Sigmoid colon (tissue), 7 donors: ENCODE results near the gene MEIOSIN. TPM values are rescaled to one million over a fixed set of nuclear protein-coding genes. Genes with fewer than 3 reads are reported as not detected.

Source experiments
- DNase-seq: peaks from one replicate; pipeline ENCODE4 v3.0.0-alpha.2; 2019
- H3K27ac ChIP-seq, 4 donors: fragments of 200-600 bp; sonication (generic); one replicate each; pipeline ENCODE4 v1.5.1; 2016 to 2019; ENCODE audit warnings: mild to moderate bottlenecking in 1 of 4
- H3K27me3 ChIP-seq, 3 donors: fragments of 200-600 bp; sonication (generic); one replicate each; pipeline ENCODE4 v1.5.1; 2019; ENCODE audit warnings: mild to moderate bottlenecking in 1 of 3
- H3K36me3 ChIP-seq, 4 donors: fragments of 200-600 bp; sonication (generic); one replicate each; pipeline ENCODE4 v1.5.1; 2016 to 2019
- H3K4me1 ChIP-seq, 4 donors: fragments of 200-600 bp; sonication (generic); one replicate each; pipeline ENCODE4 v1.5.1; 2017 to 2019
- H3K4me3 ChIP-seq, 4 donors: fragments of 200-600 bp; sonication (generic); one replicate each; pipeline ENCODE4 v1.5.1; 2017 to 2019; ENCODE audit warnings: mild to moderate bottlenecking in 2 of 4, moderate library complexity in 1 of 4
- H3K9me3 ChIP-seq, 4 donors: fragments of 200-600 bp in 3 of 4; sonication (generic) in 3 of 4; one replicate each; pipeline versions ENCODE4 v1.5.1 to v1.6.1; 2013 to 2019
- CTCF ChIP-seq, 4 experiments: fragments of 450-650 bp in 3 of 4; fragments of 200-600 bp in 1 of 4; IDR thresholded peaks; one replicate each; pipeline ENCODE4 v1.5.1; 2016 to 2019; ENCODE audit warnings: antibody characterized with exemption in 4 of 4, mild to moderate bottlenecking in 3 of 4, moderate library complexity in 2 of 4
- EP300 ChIP-seq, 4 donors: sonication (generic); formaldehyde crosslinking; IDR thresholded peaks; one replicate each; pipeline ENCODE4 v1.6.1; 2017; ENCODE audit warnings: antibody characterized with exemption in 4 of 4
- POLR2A ChIP-seq, 2 donors: fragments of 450-650 bp; IDR thresholded peaks; one replicate each; pipeline ENCODE4 v1.6.1; 2016; ENCODE audit warnings: antibody characterized with exemption in 2 of 2, mild to moderate bottlenecking in 2 of 2, moderate library complexity in 2 of 2
- POLR2AphosphoS5 ChIP-seq, 4 donors: sonication (generic); formaldehyde crosslinking; IDR thresholded peaks; one replicate each; pipeline ENCODE4 v1.6.1; 2017; ENCODE audit warnings: antibody characterized with exemption in 4 of 4
- WGBS, 2 donors: extraction: QIAGEN DNeasy Blood & Tissue Kit; methylation state at CpG; one replicate each; pipeline ENCODE4 v1.1.7; 2013; 5-methylcytosine and 5-hydroxymethylcytosine counted together
- intact Hi-C: fragments of 100-400 bp; cut with DNase I; formaldehyde crosslinking; loops from one replicate; pipeline ENCODE4 v1.15.1; 2023
- polyA plus RNA-seq, 3 donors: library from polyadenylated mRNA; stranded (reverse); fragments of 200-250 nt; gene quantifications; one replicate each; pipeline ENCODE4 v1.2.3, GENCODE V29; 2013
- total RNA-seq, 4 donors: library from RNA; depleted of rRNA; stranded (reverse); fragments of >200 nt; gene quantifications; one replicate each; pipeline ENCODE4 v1.1.0, GENCODE V29; 2016
- donor health status: healthy with polysubstance abuse.
- donor health status: Bipolar disorder and iron deficiency.
- donor health status: healthy.

MEIOSIN gene
- total and polyA plus RNA-seq, 7 donors: not detected

DNA sequence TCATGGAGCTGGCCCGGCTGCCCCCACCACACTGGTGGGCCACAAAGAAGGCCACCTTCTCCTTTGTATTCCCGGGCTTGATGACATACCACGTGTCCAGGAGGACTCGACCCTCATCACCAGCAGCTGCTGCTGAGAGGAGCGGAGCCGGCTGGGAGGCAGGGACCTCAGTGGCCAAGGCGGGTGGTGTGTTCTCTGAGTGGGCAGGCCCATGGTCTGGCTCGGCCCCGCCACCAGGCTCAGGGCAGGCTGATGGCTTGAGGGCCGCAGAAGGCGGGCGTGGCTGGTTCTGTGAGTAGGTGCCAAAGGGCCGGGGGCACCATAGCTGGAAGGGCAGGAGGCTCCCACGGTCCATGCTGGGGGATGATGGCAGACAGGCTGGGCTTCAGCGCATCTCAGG, 20.1 kb upstream of the MEIOSIN start:
- DNase-seq: no peak
- Histone ChIP-seq H3K4me3 (no peak overlapping the region), H3K4me1 (peaks cover 0 to 22% (median 16%) of the 10 kb centered on the region in 4 donors), H3K27ac (no peak overlapping the region), H3K36me3 (peaks cover 12 to 26% (median 16%) of the 10 kb centered on the region in 4 donors), H3K27me3 (no peaks in the 10 kb centered on the region), H3K9me3 (no peaks in the 10 kb centered on the region)
- TF ChIP-seq CTCF (IDR thresholded peaks at IDR 0.05) (no peak), POLR2A (IDR thresholded peaks at IDR 0.05) (no peak), EP300 (IDR thresholded peaks at IDR 0.05) (no peak)
- 89 to 93% methylated on average over 15 of the region's 15 CpGs for WGBS, 2 donors
- intact Hi-C loops: no loop called here

- no peak for DNase-seq
- no peak overlapping the region for H3K27ac ChIP-seq
- intact Hi-C loops: no loop called here
- no peak for TF ChIP-seq POLR2A (IDR thresholded peaks at IDR 0.05)
- no peak for TF ChIP-seq CTCF (IDR thresholded peaks at IDR 0.05)
- TF ChIP-seq EP300 (IDR thresholded peaks at IDR 0.05): no peak
- TF ChIP-seq POLR2AphosphoS5 (IDR thresholded peaks at IDR 0.05): no peak
- no peaks in the 10 kb centered on the region for H3K9me3 ChIP-seq
- no peaks in the 10 kb centered on the region for H3K27me3 ChIP-seq
- peaks cover 12 to 26% (median 18%) of the 10 kb centered on the region in 4 donors for H3K36me3 ChIP-seq
- peaks cover 0 to 27% (median 20%) of the 10 kb centered on the region in 4 donors for H3K4me1 ChIP-seq
- H3K4me3 ChIP-seq: no peak overlapping the region
- WGBS, 2 donors: 83 to 87% methylated on average over 3 of the region's 3 CpGs
Measured at GRCh38 chr19:45715139-45715538, 18.1 kb upstream of the MEIOSIN start.

DNA sequence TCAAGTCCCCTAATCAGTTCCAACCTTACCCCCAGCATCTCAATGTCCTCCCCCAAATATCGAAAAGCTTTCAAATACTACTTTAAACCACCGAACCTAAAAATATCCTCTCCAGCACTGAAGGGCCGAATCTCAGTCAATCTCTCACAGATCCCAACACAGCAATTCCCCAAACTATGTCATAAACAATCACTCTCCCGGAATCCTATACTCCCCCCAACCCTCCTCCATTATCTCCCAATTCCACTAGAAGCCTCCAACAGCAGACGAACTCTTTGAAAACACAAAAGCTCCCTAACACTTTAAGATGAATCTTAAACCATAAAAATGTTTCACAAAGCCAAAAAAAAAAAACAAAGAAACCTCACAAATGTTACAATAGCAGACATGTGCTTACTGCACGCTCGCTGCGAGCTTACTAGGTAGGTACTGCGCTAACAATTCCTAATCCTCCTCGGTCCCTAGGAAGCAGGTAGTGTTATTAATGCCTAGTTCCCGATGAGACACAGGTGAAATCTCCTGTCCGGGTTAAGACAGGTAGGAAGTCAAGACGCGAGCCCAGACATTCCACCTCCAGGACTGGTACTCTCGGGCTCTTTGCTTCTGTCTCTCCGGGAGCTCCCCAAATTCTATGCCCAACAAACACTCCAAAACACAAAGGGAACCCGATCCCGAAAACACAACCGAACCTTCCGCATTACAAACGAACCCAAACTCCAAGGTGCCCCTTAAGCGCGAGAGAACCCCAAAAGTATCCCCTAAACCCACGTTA, 16.7 kb upstream of the MEIOSIN start:
- no peak for DNase-seq
- no peaks in the 10 kb centered on the region for H3K27me3 ChIP-seq
- H3K27ac ChIP-seq: peak overlapping the region; percentile 87 to 95 (median 88)
- peak overlapping the region; percentile 60 to 82 (median 69) for H3K4me3 ChIP-seq
- peaks cover 11 to 23% (median 15%) of the 10 kb centered on the region in 4 donors for H3K36me3 ChIP-seq
- 1 to 2% methylated on average over 24 of the region's 24 CpGs for WGBS, 2 donors
- intact Hi-C loops: loop anchor here (1.0 to 2.0 kb wide), 3 partner anchors 24 to 64 kb away; partner anchors contain the start of gene QPCTL
- TF ChIP-seq POLR2AphosphoS5 (IDR thresholded peaks at IDR 0.05): no peak
- no peak for TF ChIP-seq CTCF (IDR thresholded peaks at IDR 0.05)
- TF ChIP-seq POLR2A (IDR thresholded peaks at IDR 0.05): peak in 1 of 2 donors; percentile 6
- TF ChIP-seq EP300 (IDR thresholded peaks at IDR 0.05): no peak
- peaks cover 0 to 19% (median 17%) of the 10 kb centered on the region in 4 donors for H3K4me1 ChIP-seq
- H3K9me3 ChIP-seq: no peaks in the 10 kb centered on the region

GRCh38 chr19:45717131-45717982, 15.9 kb upstream of the MEIOSIN start:
- no peaks in the 10 kb centered on the region for H3K27me3 ChIP-seq
- intact Hi-C loops: loop anchor here (1.0 to 2.0 kb wide), 3 partner anchors 25 to 63 kb away; partner anchors contain the start of gene QPCTL
- H3K36me3 ChIP-seq: peaks cover 4 to 16% (median 8%) of the 10 kb centered on the region in 4 donors
- H3K9me3 ChIP-seq: no peaks in the 10 kb centered on the region
- 0 to 1% methylated on average over 51 of the region's 51 CpGs for WGBS, 2 donors
- TF ChIP-seq CTCF (IDR thresholded peaks at IDR 0.05): peak in 1 of 4 experiments; percentile 29
- TF ChIP-seq POLR2AphosphoS5 (IDR thresholded peaks at IDR 0.05): peak; percentile 85 to 95 (median 88)
- TF ChIP-seq EP300 (IDR thresholded peaks at IDR 0.05): peak in 1 of 4 donors; percentile 79
- TF ChIP-seq POLR2A (IDR thresholded peaks at IDR 0.05): peak; percentile 32 to 37
- H3K4me3 ChIP-seq: peak overlapping the region; percentile 60 to 82 (median 69)
- peaks cover 0 to 19% (median 17%) of the 10 kb centered on the region in 4 donors for H3K4me1 ChIP-seq
- DNase-seq: peak; percentile 100
- H3K27ac ChIP-seq: peak overlapping the region; percentile 87 to 95 (median 88)
